ENCODE measurements around the gene UBTF. TPM values are rescaled to one million over a fixed set of nuclear protein-coding genes. Genes with fewer than 3 reads are reported as not detected.

Gene UBTF
- total RNA-seq, 1 donor from 2014 or later, result 53.9 TPM

- intact Hi-C loops (cut with micrococcal nuclease), result no loop called here
These were observed 38.6 kb upstream of the UBTF start for GRCh38 chr17:44257815-44258760.

GRCh38 chr17:44256671-44257070, 37.2 kb upstream of the UBTF start:
- Histone ChIP-seq H3K4me3 (no peak overlapping the region), H3K27me3 (ENCODE audit: low read depth) (no peaks in the 10 kb centered on the region), H3K36me3 (no peaks in the 10 kb centered on the region), H3K9me3 (replicated peaks) (no peaks in the 10 kb centered on the region), H3K27ac (replicated peaks) (no peak overlapping the region), H3K4me1 (no peaks in the 10 kb centered on the region)
- no peak for TF ChIP-seq CTCF (IDR thresholded peaks at IDR 0.05; ENCODE audit: borderline replicate concordance)
- intact Hi-C loops (cut with micrococcal nuclease), result no loop called here
- no peak for DNase-seq

More at GRCh38 chr17:44257815-44258760, 38.6 kb upstream of the UBTF start:
- TF ChIP-seq CTCF (IDR thresholded peaks at IDR 0.05; ENCODE audit: borderline replicate concordance), result no peak
- no peak for DNase-seq
- no peaks in the 10 kb centered on the region for H3K9me3 ChIP-seq (replicated peaks)
- no peak overlapping the region for H3K27ac ChIP-seq (replicated peaks)
- no peaks in the 10 kb centered on the region for H3K4me1 ChIP-seq
- H3K4me3 ChIP-seq, result no peak overlapping the region
- H3K27me3 ChIP-seq (ENCODE audit: low read depth), result no peaks in the 10 kb centered on the region
- no peaks in the 10 kb centered on the region for H3K36me3 ChIP-seq

GRCh38 chr17:44255915-44256314, 36.4 kb upstream of the UBTF start:
- H3K36me3 ChIP-seq, result no peaks in the 10 kb centered on the region
- no peak overlapping the region for H3K4me3 ChIP-seq
- H3K9me3 ChIP-seq (replicated peaks), result no peaks in the 10 kb centered on the region
- intact Hi-C loops (cut with micrococcal nuclease), result no loop called here
- no peak for DNase-seq
- no peaks in the 10 kb centered on the region for H3K27me3 ChIP-seq (ENCODE audit: low read depth)
- H3K27ac ChIP-seq (replicated peaks), result no peak overlapping the region
- no peak for TF ChIP-seq CTCF (IDR thresholded peaks at IDR 0.05; ENCODE audit: borderline replicate concordance)
- H3K4me1 ChIP-seq, result no peaks in the 10 kb centered on the region

- DNase-seq, result no peak
- no peaks in the 10 kb centered on the region for H3K4me1 ChIP-seq
- H3K9me3 ChIP-seq (replicated peaks), result no peaks in the 10 kb centered on the region
- intact Hi-C loops (cut with micrococcal nuclease), result no loop called here
- H3K4me3 ChIP-seq, result no peak overlapping the region
- H3K36me3 ChIP-seq, result no peaks in the 10 kb centered on the region
- no peaks in the 10 kb centered on the region for H3K27me3 ChIP-seq (ENCODE audit: low read depth)
- no peak for TF ChIP-seq CTCF (IDR thresholded peaks at IDR 0.05; ENCODE audit: borderline replicate concordance)
- H3K27ac ChIP-seq (replicated peaks), result no peak overlapping the region
These were observed 35.1 kb upstream of the UBTF start for GRCh38 chr17:44254361-44255095.

GRCh38 chr17:44253006-44253405, 33.5 kb upstream of the UBTF start:
- no peaks in the 10 kb centered on the region for H3K27me3 ChIP-seq (ENCODE audit: low read depth)
- no peaks in the 10 kb centered on the region for H3K36me3 ChIP-seq
- intact Hi-C loops (cut with micrococcal nuclease), result no loop called here
- no peak overlapping the region for H3K4me3 ChIP-seq
- no peaks in the 10 kb centered on the region for H3K9me3 ChIP-seq (replicated peaks)
- DNase-seq, result no peak
- no peak overlapping the region for H3K27ac ChIP-seq (replicated peaks)
- no peak for TF ChIP-seq CTCF (IDR thresholded peaks at IDR 0.05; ENCODE audit: borderline replicate concordance)
- peaks cover 4% of the 10 kb centered on the region for H3K4me1 ChIP-seq
